Endothelial cell of umbilical vein (primary cell): Measurements from ENCODE around the gene TMEM37. TPM values are rescaled to one million over a fixed set of nuclear protein-coding genes. Genes with fewer than 3 reads are reported as not detected.

Experiments used
- BruUV-seq: library from RNA; stranded (reverse); fragments of 400-500 nt; replicated peaks from 2 replicates; lab custom pipeline; 2021; lab: Mats Ljungman, UMichigan
- CTCF ChIA-PET: fragments of 300-600, 350-600 bp; sonication (Branson Sonifier 250); formaldehyde crosslinking; loops from one replicate; lab custom pipeline; 2021; ENCODE audit warnings: antibody characterized with exemption, inconsistent platforms; lab: Charles Lee
- POLR2A ChIA-PET: fragments of 300-600, 350-600 bp; sonication (Branson Sonifier 250); formaldehyde crosslinking; loops from one replicate; lab custom pipeline; 2021; ENCODE audit warnings: antibody characterized with exemption, inconsistent platforms; lab: Charles Lee
- DNase-seq: peaks from one replicate; pipeline ENCODE4 v3.0.0-alpha.2; 2011; ENCODE audit warnings: low read depth, low spot score
- FAIRE-seq: peaks from 2 replicates; lab custom pipeline; 2011; peaks lifted over from hg19 to GRCh38; lab: Jason Lieb, UNC
- H2AFZ ChIP-seq: 2 replicates; pipeline ENCODE4 v1.6.0; 2012; ENCODE audit warnings: low read depth, low read length, control low read depth, inconsistent platforms
- H3K27ac ChIP-seq: 2 replicates; pipeline ENCODE4 v1.5.1; 2011; ENCODE audit warnings: low read depth, mild to moderate bottlenecking, control low read depth, low read length, moderate library complexity; ENCODE audit not compliant: insufficient read depth
- H3K27me3 ChIP-seq, 2 experiments: 2 replicates each; pipeline versions ENCODE4 v1.6.0 to v1.6.1; 2011; ENCODE audit warnings: low read length in 2 of 2, mixed read lengths in 1 of 2; ENCODE audit not compliant: control insufficient read depth in 2 of 2, insufficient read depth in 2 of 2
- H3K36me3 ChIP-seq, 2 experiments: 2 replicates in 1 of 2; 3 replicates in 1 of 2; pipeline ENCODE4 v1.5.1; 2011; ENCODE audit warnings: low read length in 2 of 2, mild to moderate bottlenecking in 1 of 2, moderate library complexity in 1 of 2; ENCODE audit not compliant: control insufficient read depth in 2 of 2, insufficient read depth in 2 of 2; ENCODE audit errors: extremely low read depth in 1 of 2
- H3K4me1 ChIP-seq: 3 replicates; pipeline ENCODE4 v1.5.1; 2011; ENCODE audit warnings: mild to moderate bottlenecking, low read length; ENCODE audit not compliant: control insufficient read depth, insufficient read depth; ENCODE audit errors: extremely low read depth
- H3K4me2 ChIP-seq: 2 replicates; pipeline ENCODE4 v1.6.1; 2011; ENCODE audit warnings: low read length, control low read depth, mixed read lengths; ENCODE audit not compliant: insufficient read depth
- H3K4me3 ChIP-seq, 3 experiments: fragments of 200-600 bp in 1 of 3; sonication (generic), shearing (Covaris generic) in 1 of 3; replicated peaks in 1 of 3; 2 replicates each; pipeline ENCODE4 v1.5.1; 2011 to 2016; ENCODE audit warnings: control low read depth in 3 of 3, low read length in 3 of 3, mild to moderate bottlenecking in 2 of 3, inconsistent platforms in 1 of 3, low read depth in 1 of 3, moderate library complexity in 1 of 3; ENCODE audit not compliant: insufficient read depth in 1 of 3
- H3K79me2 ChIP-seq: 2 replicates; pipeline ENCODE4 v1.6.0; 2012; ENCODE audit warnings: low read length, inconsistent platforms; ENCODE audit not compliant: control insufficient read depth, insufficient read depth
- H3K9ac ChIP-seq: replicated peaks from 2 replicates; pipeline ENCODE3; 2011; ENCODE audit warnings: low read length, control low read depth; ENCODE audit not compliant: insufficient read depth; ENCODE audit errors: extremely low read depth
- H3K9me1 ChIP-seq: replicated peaks from 3 replicates; pipeline ENCODE4 v1.6.0; 2011; ENCODE audit warnings: mild to moderate bottlenecking, low read length; ENCODE audit not compliant: control insufficient read depth, insufficient read depth; ENCODE audit errors: extremely low read depth
- H3K9me3 ChIP-seq: replicated peaks from 2 replicates; pipeline ENCODE4 v1.5.1; 2012; ENCODE audit warnings: low read length, inconsistent platforms; ENCODE audit not compliant: control insufficient read depth, insufficient read depth
- H4K20me1 ChIP-seq: replicated peaks from 2 replicates; pipeline ENCODE3; 2011; ENCODE audit warnings: mild to moderate bottlenecking, low read length; ENCODE audit not compliant: control insufficient read depth, insufficient read depth; ENCODE audit errors: extremely low read depth
- EZH2 ChIP-seq: IDR thresholded peaks from 2 replicates; pipeline ENCODE4 v1.6.1; 2012; ENCODE audit warnings: borderline replicate concordance, low read depth, mild to moderate bottlenecking, moderate library complexity, low read length, inconsistent platforms; ENCODE audit not compliant: severe bottlenecking
- FOS ChIP-seq: IDR thresholded peaks from 2 replicates; pipeline ENCODE4 v1.6.1; 2011; ENCODE audit warnings: mild to moderate bottlenecking, low read length, moderate library complexity, borderline replicate concordance; ENCODE audit not compliant: insufficient read depth
- GATA2 ChIP-seq: IDR thresholded peaks from 2 replicates; pipeline ENCODE4 v1.7.0; 2011; ENCODE audit warnings: low read depth, mild to moderate bottlenecking, moderate library complexity, mixed read lengths, low read length; ENCODE audit not compliant: insufficient read length, insufficient read depth
- JUN ChIP-seq: IDR thresholded peaks from 2 replicates; pipeline ENCODE4 v1.6.1; 2011; ENCODE audit warnings: borderline replicate concordance, low read depth; ENCODE audit not compliant: insufficient read length, insufficient read depth
- MYC ChIP-seq: IDR thresholded peaks from one replicate; pipeline ENCODE4 v1.6.1; 2011; ENCODE audit warnings: mild to moderate bottlenecking, low read depth, low read length
- POLR2A ChIP-seq: IDR thresholded peaks from 2 replicates; pipeline ENCODE4 v1.6.1; 2012; ENCODE audit warnings: low read depth, mild to moderate bottlenecking, control low read depth, low read length
- POLR2AphosphoS5 ChIP-seq: IDR thresholded peaks from 2 replicates; pipeline ENCODE4 v1.6.1; 2012; ENCODE audit warnings: low read depth, mild to moderate bottlenecking, control low read depth, low read length, moderate library complexity; ENCODE audit not compliant: insufficient read depth
- dilution Hi-C: fragments of 300-500 bp; cut with MboI; formaldehyde crosslinking; loops from one replicate; pipeline ENCODE4 v1.15.0; 2019; ENCODE audit warnings: low sequenced_read_pairs; ENCODE audit not compliant: extremely low pct_ligation_motif_present
- intact Hi-C: fragments of 100-400 bp; cut with micrococcal nuclease; formaldehyde crosslinking; loops from one replicate; pipeline ENCODE4 v1.10.0; 2022
- polyA plus RNA-seq, 4 experiments: library from polyadenylated mRNA; depleted of rRNA in 3 of 4; stranded (reverse) in 3 of 4; unstranded in 1 of 4; fragments of >200 nt; gene quantifications; 2 replicates each; pipeline versions ENCODE4 v1.2.1 to v1.2.3, GENCODE V29; 2011 to 2012; ENCODE audit warnings: missing spikeins in 1 of 4
- total RNA-seq: library from RNA; stranded (reverse); gene quantifications from 2 replicates; pipeline ENCODE4 v1.2.3, GENCODE V29; 2021
- TF ChIP-seq, protein P1 (sequence below), 2 donors: IDR thresholded peaks; 1 replicate in 1 of 2; 2 replicates in 1 of 2; pipeline ENCODE4 v1.5.1; 2011; ENCODE audit warnings: low read length in 2 of 2, mild to moderate bottlenecking in 2 of 2, moderate library complexity in 2 of 2, control low read depth in 1 of 2, inconsistent platforms in 1 of 2, low read depth in 1 of 2; ENCODE audit not compliant: insufficient read depth in 1 of 2; ENCODE audit errors: extremely low read depth in 1 of 2
- TF ChIP-seq, protein P2 (sequence below): IDR thresholded peaks from 2 replicates; pipeline ENCODE4 v1.6.1; 2011; ENCODE audit not compliant: insufficient read depth, insufficient read length

The TMEM37 gene
- total and polyA plus RNA-seq, 2 donors (not counting 3 experiments of a cell fraction or from before 2014, with no cell fraction given) = 3.5 to 16.2 TPM

DNA sequence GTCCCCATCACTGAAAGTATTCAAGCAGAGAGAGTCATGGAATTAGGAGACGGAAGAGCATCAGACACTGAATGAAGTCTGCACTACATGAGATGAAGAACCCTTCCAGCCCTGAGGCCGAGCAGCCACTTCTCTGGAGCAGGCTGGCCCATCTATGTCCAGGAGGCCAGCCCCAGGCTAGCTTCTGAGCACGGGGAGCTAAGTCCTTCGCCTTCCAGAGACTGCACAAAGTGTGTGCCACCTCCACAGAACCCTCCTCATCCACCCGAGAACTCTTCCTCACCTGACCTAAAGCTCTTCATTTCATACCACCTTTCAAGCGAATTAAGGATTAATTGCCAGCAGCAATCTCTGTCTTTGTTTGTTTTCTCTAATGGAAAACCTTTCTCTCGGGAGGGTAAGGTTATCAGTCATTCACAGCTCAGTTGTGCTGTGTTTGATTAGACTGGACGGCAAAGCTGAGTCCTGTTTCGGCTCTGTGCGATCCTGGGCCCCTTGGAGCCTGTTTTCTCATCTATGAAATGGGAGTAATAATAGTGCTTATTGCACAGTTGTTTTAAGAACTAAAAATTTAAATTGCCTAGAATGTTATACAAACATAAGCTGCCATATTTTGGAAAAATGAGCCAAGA, 54.7 kb downstream of the TMEM37 start:
- FAIRE-seq = no peak
- intact Hi-C loops (no loop called here), dilution Hi-C loops (no loop called here)
- Histone ChIP-seq H3K79me2 (no peaks in the 10 kb centered on the region), H3K9ac (no peak overlapping the region), H3K4me1 (no peaks in the 10 kb centered on the region), H3K27ac (no peak overlapping the region), H3K27me3 (peaks cover 0 to 1% of the 10 kb centered on the region in 2 experiments), H3K9me1 (no peaks in the 10 kb centered on the region), H3K9me3 (no peaks in the 10 kb centered on the region), H3K36me3 (no peaks in the 10 kb centered on the region), H4K20me1 (no peaks in the 10 kb centered on the region), H3K4me3 (no peak overlapping the region), H2AFZ (no peak overlapping the region), H3K4me2 (no peak overlapping the region)
- TF ChIP-seq MYC (no peak), EZH2 (no peak), GATA2 (no peak), POLR2A (no peak), POLR2AphosphoS5 (no peak), JUN (no peak), FOS (no peak)
- TF ChIP-seq, protein P1, sequence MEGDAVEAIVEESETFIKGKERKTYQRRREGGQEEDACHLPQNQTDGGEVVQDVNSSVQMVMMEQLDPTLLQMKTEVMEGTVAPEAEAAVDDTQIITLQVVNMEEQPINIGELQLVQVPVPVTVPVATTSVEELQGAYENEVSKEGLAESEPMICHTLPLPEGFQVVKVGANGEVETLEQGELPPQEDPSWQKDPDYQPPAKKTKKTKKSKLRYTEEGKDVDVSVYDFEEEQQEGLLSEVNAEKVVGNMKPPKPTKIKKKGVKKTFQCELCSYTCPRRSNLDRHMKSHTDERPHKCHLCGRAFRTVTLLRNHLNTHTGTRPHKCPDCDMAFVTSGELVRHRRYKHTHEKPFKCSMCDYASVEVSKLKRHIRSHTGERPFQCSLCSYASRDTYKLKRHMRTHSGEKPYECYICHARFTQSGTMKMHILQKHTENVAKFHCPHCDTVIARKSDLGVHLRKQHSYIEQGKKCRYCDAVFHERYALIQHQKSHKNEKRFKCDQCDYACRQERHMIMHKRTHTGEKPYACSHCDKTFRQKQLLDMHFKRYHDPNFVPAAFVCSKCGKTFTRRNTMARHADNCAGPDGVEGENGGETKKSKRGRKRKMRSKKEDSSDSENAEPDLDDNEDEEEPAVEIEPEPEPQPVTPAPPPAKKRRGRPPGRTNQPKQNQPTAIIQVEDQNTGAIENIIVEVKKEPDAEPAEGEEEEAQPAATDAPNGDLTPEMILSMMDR (IDR thresholded peaks at IDR 0.05; ENCODE audit: extremely low read depth in 1 of 2, insufficient read depth in 1 of 2, low read depth in 1 of 2, low read length in 2 of 2) = no peak
- TF ChIP-seq, protein P2, sequence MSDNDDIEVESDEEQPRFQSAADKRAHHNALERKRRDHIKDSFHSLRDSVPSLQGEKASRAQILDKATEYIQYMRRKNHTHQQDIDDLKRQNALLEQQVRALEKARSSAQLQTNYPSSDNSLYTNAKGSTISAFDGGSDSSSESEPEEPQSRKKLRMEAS = no peak
- DNase-seq = no peak
- POLR2A ChIA-PET = no interaction called here
- CTCF ChIA-PET = interaction anchor here (3.2 kb wide), 1 partner anchor 9 kb away, joined by 31 read pairs; no protein-coding TSS in a partner anchor
- no TSS peak for BruUV-seq
